Measurements from ENCODE around the gene GLB1L. TPM values are rescaled to one million over a fixed set of nuclear protein-coding genes. Genes with fewer than 3 reads are reported as not detected.

Gene GLB1L
- total RNA-seq, 1 experiment from 2014 or later: 6.9 TPM

DNA sequence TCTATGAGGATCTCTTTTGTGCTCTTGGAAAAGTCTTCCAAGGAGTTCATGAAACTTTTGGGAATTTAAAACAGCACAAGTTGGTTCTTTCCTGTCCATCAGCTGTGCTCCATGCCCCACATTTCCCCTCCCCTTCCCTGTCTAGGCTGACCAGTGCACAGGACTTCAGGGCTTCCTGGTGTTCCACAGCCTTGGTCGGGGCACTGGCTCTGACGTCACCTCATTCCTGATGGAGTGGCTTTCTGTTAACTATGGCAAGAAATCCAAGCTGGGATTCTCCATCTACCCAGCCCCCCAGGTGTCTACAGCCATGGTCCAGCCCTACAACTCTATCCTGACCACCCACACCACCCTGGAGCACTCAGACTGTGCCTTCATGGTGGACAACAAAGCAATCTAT is 25.8 kb upstream of the GLB1L start:
- H3K27ac ChIP-seq (ENCODE audit: low read depth, low read length, poor library complexity, severe bottlenecking): no peak overlapping the region
- TF ChIP-seq EZH2 (IDR thresholded peaks at IDR 0.05; ENCODE audit: borderline replicate concordance, low read depth, low read length, poor library complexity, severe bottlenecking): no peak
- TF ChIP-seq, protein P1, sequence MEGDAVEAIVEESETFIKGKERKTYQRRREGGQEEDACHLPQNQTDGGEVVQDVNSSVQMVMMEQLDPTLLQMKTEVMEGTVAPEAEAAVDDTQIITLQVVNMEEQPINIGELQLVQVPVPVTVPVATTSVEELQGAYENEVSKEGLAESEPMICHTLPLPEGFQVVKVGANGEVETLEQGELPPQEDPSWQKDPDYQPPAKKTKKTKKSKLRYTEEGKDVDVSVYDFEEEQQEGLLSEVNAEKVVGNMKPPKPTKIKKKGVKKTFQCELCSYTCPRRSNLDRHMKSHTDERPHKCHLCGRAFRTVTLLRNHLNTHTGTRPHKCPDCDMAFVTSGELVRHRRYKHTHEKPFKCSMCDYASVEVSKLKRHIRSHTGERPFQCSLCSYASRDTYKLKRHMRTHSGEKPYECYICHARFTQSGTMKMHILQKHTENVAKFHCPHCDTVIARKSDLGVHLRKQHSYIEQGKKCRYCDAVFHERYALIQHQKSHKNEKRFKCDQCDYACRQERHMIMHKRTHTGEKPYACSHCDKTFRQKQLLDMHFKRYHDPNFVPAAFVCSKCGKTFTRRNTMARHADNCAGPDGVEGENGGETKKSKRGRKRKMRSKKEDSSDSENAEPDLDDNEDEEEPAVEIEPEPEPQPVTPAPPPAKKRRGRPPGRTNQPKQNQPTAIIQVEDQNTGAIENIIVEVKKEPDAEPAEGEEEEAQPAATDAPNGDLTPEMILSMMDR (conservative IDR thresholded peaks at IDR 0.05; ENCODE audit: low read depth, low read length): no peak
- intact Hi-C loops (cut with micrococcal nuclease; ENCODE audit: unreplicated experiment): no loop called here
- ChIA-PET CTCF (no interaction called here), POLR2A (ENCODE audit: low non-redundant PET) (no interaction called here)
- H3K4me1 ChIP-seq (ENCODE audit: insufficient read depth, low read length, poor library complexity, severe bottlenecking): no peaks in the 10 kb centered on the region
- no peak overlapping the region for H3K4me3 ChIP-seq (ENCODE audit: low read depth, low read length, poor library complexity, severe bottlenecking)
- no peak for DNase-seq (ENCODE audit: low spot score)
- H3K36me3 ChIP-seq (ENCODE audit: insufficient read depth, low read length, poor library complexity, severe bottlenecking): no peaks in the 10 kb centered on the region
- H3K9me3 ChIP-seq (ENCODE audit: low read depth, low read length, poor library complexity, severe bottlenecking): no peaks in the 10 kb centered on the region
- H3K27me3 ChIP-seq (replicated peaks; ENCODE audit: insufficient read depth, low read depth, low read length, poor library complexity): no peaks in the 10 kb centered on the region
- BruUV-seq (replicated peaks): no TSS peak

DNA sequence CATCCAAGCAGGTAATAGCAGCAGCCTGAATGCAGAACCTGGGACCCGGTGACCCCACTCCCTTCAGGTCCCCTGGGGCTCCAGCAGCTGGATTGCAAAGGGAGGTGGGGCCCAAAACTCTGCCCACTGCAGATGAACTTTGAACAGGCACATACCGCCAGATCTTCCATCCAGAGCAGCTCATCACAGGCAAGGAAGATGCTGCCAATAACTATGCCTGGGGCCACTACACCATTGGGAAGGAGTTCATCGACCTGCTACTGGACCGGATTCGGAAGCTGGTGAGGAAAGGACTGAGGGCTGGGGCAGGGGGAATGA is 24.8 kb upstream of the GLB1L start:
- no TSS peak for BruUV-seq (replicated peaks)
- Histone ChIP-seq H3K4me1 (ENCODE audit: insufficient read depth, low read length, poor library complexity, severe bottlenecking) (no peaks in the 10 kb centered on the region), H3K27me3 (replicated peaks; ENCODE audit: insufficient read depth, low read depth, low read length, poor library complexity) (no peaks in the 10 kb centered on the region), H3K9me3 (ENCODE audit: low read depth, low read length, poor library complexity, severe bottlenecking) (no peaks in the 10 kb centered on the region), H3K36me3 (ENCODE audit: insufficient read depth, low read length, poor library complexity, severe bottlenecking) (no peaks in the 10 kb centered on the region), H3K4me3 (ENCODE audit: low read depth, low read length, poor library complexity, severe bottlenecking) (no peak overlapping the region), H3K27ac (ENCODE audit: low read depth, low read length, poor library complexity, severe bottlenecking) (no peak overlapping the region)
- TF ChIP-seq, protein P1 (conservative IDR thresholded peaks at IDR 0.05; ENCODE audit: low read depth, low read length): no peak
- no peak for TF ChIP-seq EZH2 (IDR thresholded peaks at IDR 0.05; ENCODE audit: borderline replicate concordance, low read depth, low read length, poor library complexity, severe bottlenecking)
- no peak for DNase-seq (ENCODE audit: low spot score)
- ChIA-PET CTCF (no interaction called here), POLR2A (ENCODE audit: low non-redundant PET) (no interaction called here)
- intact Hi-C loops (cut with micrococcal nuclease; ENCODE audit: unreplicated experiment): no loop called here

DNA sequence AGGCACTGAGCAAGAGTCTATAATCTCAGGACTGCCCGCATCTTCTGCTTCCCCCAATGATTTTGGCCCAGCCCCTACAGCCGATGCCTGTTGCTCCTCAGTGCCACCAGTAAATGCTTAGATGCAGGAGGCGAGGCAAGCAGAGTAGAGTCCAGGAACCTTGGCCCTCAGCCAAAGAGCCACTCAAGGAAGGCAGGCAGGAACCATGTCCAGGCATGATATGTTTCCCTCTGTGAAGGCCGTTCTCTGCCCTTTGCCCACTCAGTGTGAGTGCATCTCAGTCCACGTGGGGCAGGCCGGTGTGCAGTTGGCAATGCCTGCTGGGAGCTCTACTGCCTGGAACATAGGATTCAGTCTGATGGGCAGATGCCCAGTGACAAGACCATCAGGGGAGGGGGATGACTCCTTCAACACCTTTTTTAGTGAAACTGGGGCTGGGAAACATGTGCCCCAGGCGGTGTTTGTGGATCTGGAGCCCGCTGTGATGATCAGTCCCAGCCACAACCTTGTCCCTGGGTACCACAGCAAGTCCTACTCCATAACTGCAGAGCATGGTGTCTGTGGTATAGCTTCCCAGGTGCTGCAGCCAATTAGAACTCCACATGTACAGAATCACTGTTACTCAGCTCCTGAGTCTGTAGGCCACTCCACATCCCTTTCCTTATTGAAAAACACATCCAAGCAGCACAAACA is 24.3 kb upstream of the GLB1L start:
- Histone ChIP-seq H3K4me1 (ENCODE audit: insufficient read depth, low read length, poor library complexity, severe bottlenecking) (no peaks in the 10 kb centered on the region), H3K4me3 (ENCODE audit: low read depth, low read length, poor library complexity, severe bottlenecking) (no peak overlapping the region), H3K27ac (ENCODE audit: low read depth, low read length, poor library complexity, severe bottlenecking) (no peak overlapping the region), H3K36me3 (ENCODE audit: insufficient read depth, low read length, poor library complexity, severe bottlenecking) (no peaks in the 10 kb centered on the region), H3K27me3 (replicated peaks; ENCODE audit: insufficient read depth, low read depth, low read length, poor library complexity) (no peaks in the 10 kb centered on the region), H3K9me3 (ENCODE audit: low read depth, low read length, poor library complexity, severe bottlenecking) (no peaks in the 10 kb centered on the region)
- no TSS peak for BruUV-seq (replicated peaks)
- ChIA-PET CTCF (no interaction called here), POLR2A (ENCODE audit: low non-redundant PET) (no interaction called here)
- intact Hi-C loops (cut with micrococcal nuclease; ENCODE audit: unreplicated experiment): no loop called here
- no peak for DNase-seq (ENCODE audit: low spot score)
- TF ChIP-seq, protein P1 (conservative IDR thresholded peaks at IDR 0.05; ENCODE audit: low read depth, low read length): no peak
- TF ChIP-seq EZH2 (IDR thresholded peaks at IDR 0.05; ENCODE audit: borderline replicate concordance, low read depth, low read length, poor library complexity, severe bottlenecking): no peak
